Osteoblast (primary cell): ENCODE data around the gene SETD2. TPM values are rescaled to one million over a fixed set of nuclear protein-coding genes. Genes with fewer than 3 reads are reported as not detected.

Experiments
- DNase-seq: peaks from one replicate; pipeline ENCODE4 v3.0.0; 2011; ENCODE audit warnings: low spot score, mixed read lengths; ENCODE audit not compliant: insufficient read length; ENCODE audit errors: missing footprints
- H2AFZ ChIP-seq: 2 replicates; pipeline ENCODE4 v1.6.0; 2011; ENCODE audit warnings: mild to moderate bottlenecking, low read length
- H3K27ac ChIP-seq: 2 replicates; pipeline ENCODE4 v1.5.1; 2011; ENCODE audit warnings: mild to moderate bottlenecking, low read depth, low read length, moderate library complexity
- H3K27me3 ChIP-seq: 2 replicates; pipeline ENCODE4 v1.6.0; 2012; ENCODE audit warnings: mild to moderate bottlenecking, control low read depth, inconsistent platforms, low read length, moderate library complexity; ENCODE audit not compliant: insufficient read depth
- H3K36me3 ChIP-seq: 2 replicates; pipeline ENCODE4 v1.5.1; 2011; ENCODE audit warnings: mild to moderate bottlenecking, low read length, control low read depth, moderate library complexity; ENCODE audit not compliant: insufficient read depth
- H3K4me1 ChIP-seq: 2 replicates; pipeline ENCODE4 v1.5.1; 2011; ENCODE audit warnings: mild to moderate bottlenecking, low read length, control low read depth, moderate library complexity; ENCODE audit not compliant: insufficient read depth
- H3K4me2 ChIP-seq: 2 replicates; pipeline ENCODE4 v1.6.0; 2011; ENCODE audit warnings: mild to moderate bottlenecking, low read length; ENCODE audit not compliant: insufficient read depth
- H3K4me3 ChIP-seq: fragments of 200-600 bp; sonication (generic); 3 replicates; pipeline ENCODE4 v1.5.1; 2012; ENCODE audit warnings: mild to moderate bottlenecking, low read length, inconsistent platforms; ENCODE audit not compliant: insufficient read depth
- H3K79me2 ChIP-seq: 2 replicates; pipeline ENCODE4 v1.6.0; 2012; ENCODE audit warnings: mild to moderate bottlenecking, low read length, control low read depth, inconsistent platforms; ENCODE audit not compliant: insufficient read depth
- H3K9me3 ChIP-seq: 2 replicates; pipeline ENCODE4 v1.5.1; 2011; ENCODE audit warnings: low read depth, low read length, control low read depth
- H4K20me1 ChIP-seq: 2 replicates; pipeline ENCODE4 v1.6.0; 2012; ENCODE audit warnings: mild to moderate bottlenecking, low read length, control low read depth; ENCODE audit not compliant: insufficient read depth
- total RNA-seq: library from RNA; depleted of rRNA; stranded (reverse); fragments of >200 nt; gene quantifications from 2 replicates; pipeline ENCODE4 v1.2.3, GENCODE V29; 2012
- TF ChIP-seq, protein P1 (sequence below): IDR thresholded peaks from 2 replicates; pipeline ENCODE4 v1.5.1; 2011; ENCODE audit warnings: mild to moderate bottlenecking, low read depth, low read length, moderate library complexity; ENCODE audit errors: extremely low read depth

The SETD2 gene
- total RNA-seq, 1 donor, result 39.8 TPM

DNA sequence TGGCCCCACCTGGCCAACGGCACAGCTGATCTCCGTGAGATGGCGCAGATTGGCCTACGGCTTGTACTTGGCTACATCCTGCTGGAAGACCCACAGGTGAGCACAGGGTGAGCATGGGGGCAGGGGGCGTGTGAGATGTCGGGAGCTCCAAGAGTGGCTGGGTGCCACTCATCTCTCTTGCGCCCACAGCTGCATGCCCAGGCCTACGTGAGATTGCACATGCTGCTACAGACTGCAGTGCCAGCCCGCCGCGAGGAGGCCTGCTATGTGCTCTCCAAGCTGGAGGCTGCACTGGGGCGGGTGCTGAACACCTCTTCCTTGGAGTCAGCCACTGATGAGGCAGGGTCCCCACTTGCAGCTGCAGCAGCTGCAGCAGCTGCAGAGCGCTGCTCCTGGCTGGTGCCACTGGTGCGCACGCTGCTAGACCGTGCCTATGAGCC lies 162.2 kb downstream of the SETD2 start:
- no peak overlapping the region for H3K27ac ChIP-seq
- no peaks in the 10 kb centered on the region for H3K4me1 ChIP-seq
- peak; percentile 30 for DNase-seq
- TF ChIP-seq, protein P1, sequence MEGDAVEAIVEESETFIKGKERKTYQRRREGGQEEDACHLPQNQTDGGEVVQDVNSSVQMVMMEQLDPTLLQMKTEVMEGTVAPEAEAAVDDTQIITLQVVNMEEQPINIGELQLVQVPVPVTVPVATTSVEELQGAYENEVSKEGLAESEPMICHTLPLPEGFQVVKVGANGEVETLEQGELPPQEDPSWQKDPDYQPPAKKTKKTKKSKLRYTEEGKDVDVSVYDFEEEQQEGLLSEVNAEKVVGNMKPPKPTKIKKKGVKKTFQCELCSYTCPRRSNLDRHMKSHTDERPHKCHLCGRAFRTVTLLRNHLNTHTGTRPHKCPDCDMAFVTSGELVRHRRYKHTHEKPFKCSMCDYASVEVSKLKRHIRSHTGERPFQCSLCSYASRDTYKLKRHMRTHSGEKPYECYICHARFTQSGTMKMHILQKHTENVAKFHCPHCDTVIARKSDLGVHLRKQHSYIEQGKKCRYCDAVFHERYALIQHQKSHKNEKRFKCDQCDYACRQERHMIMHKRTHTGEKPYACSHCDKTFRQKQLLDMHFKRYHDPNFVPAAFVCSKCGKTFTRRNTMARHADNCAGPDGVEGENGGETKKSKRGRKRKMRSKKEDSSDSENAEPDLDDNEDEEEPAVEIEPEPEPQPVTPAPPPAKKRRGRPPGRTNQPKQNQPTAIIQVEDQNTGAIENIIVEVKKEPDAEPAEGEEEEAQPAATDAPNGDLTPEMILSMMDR, result no peak
- no peak overlapping the region for H3K4me3 ChIP-seq
- no peaks in the 10 kb centered on the region for H3K27me3 ChIP-seq
- no peaks in the 10 kb centered on the region for H3K9me3 ChIP-seq
- H3K4me2 ChIP-seq, result no peak overlapping the region
- H2AFZ ChIP-seq, result no peak overlapping the region
- H3K36me3 ChIP-seq, result no peaks in the 10 kb centered on the region
- no peaks in the 10 kb centered on the region for H4K20me1 ChIP-seq
- no peaks in the 10 kb centered on the region for H3K79me2 ChIP-seq

DNA sequence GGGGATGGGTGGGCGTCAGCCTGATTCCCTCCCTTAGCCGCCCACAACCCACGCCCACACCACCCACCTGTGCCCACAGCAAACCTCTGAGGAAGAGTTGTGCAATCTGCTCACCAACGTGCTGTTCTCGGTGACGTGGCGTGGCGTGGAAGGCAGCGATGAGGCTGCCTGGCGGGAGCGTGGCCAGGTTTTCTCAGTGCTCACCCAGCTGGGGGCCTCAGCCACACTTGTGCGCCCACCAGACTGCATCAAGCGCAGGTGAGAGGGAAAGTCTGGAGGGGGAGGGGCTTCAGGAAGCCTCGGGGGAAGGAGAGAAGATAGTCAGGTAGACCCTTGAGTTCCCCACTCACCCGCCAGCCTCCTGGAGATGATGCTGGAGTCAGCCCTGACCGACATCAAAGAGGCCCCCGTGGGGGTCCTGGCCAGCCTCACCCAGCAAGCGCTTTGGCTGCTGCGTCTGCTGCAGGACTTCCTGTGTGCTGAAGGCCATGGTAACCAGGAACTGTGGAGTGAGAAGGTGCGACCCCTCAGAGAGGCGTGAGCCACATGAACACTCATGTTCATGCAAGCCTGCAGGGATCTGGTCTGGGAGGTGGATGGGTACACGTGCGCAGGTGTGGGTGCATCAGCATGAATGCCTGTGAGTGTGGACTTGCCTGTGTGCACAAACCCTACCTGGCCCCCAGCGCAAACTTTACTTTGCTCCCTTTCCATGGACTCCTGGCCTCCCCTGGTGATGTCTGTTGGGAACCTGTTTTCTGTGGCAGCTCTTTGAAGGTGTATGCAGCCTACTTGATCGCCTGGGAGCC lies 162.8 kb downstream of the SETD2 start:
- DNase-seq, result peak; percentile 88
- Histone ChIP-seq H3K79me2 (no peaks in the 10 kb centered on the region), H3K4me2 (no peak overlapping the region), H3K9me3 (no peaks in the 10 kb centered on the region), H4K20me1 (no peaks in the 10 kb centered on the region), H3K36me3 (no peaks in the 10 kb centered on the region), H3K4me1 (no peaks in the 10 kb centered on the region), H3K27ac (no peak overlapping the region), H3K27me3 (no peaks in the 10 kb centered on the region), H2AFZ (no peak overlapping the region), H3K4me3 (no peak overlapping the region)
- TF ChIP-seq, protein P1, result no peak

DNA sequence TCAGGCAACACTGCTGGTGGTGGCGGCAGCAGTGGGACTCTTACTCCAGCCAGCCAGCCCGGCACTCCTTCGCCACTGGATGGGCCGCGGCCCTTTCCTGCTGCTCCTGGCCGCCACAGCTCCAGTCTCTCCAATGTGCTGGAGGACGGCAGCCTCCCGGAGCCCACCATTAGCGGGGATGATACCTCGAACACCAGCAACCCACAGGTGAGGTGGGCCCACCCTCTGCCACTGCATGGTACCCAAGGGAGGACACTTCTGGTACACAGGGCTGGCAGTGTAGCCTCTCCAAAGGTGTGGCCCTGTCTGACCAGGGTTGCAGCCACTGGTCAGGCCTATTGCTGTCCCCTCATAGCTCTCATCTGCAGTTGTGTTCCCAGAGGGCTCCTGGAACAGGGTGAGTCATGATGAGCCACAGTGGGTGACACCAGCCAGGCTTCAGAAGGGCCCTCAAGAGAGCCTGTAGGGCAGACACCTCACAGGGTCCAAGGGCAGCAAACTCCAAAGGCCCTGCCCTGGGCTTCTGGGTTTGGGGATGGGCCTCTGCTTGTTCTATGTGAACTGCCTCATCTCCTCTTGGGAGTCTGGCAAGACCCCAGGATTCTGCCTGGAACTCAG lies 163.6 kb downstream of the SETD2 start:
- H3K4me2 ChIP-seq, result no peak overlapping the region
- no peak overlapping the region for H3K27ac ChIP-seq
- H4K20me1 ChIP-seq, result no peaks in the 10 kb centered on the region
- H3K27me3 ChIP-seq, result no peaks in the 10 kb centered on the region
- no peaks in the 10 kb centered on the region for H3K79me2 ChIP-seq
- no peak overlapping the region for H2AFZ ChIP-seq
- H3K4me3 ChIP-seq, result no peak overlapping the region
- TF ChIP-seq, protein P1, result no peak
- no peaks in the 10 kb centered on the region for H3K4me1 ChIP-seq
- no peaks in the 10 kb centered on the region for H3K9me3 ChIP-seq
- peak; percentile 90 for DNase-seq
- no peaks in the 10 kb centered on the region for H3K36me3 ChIP-seq

DNA sequence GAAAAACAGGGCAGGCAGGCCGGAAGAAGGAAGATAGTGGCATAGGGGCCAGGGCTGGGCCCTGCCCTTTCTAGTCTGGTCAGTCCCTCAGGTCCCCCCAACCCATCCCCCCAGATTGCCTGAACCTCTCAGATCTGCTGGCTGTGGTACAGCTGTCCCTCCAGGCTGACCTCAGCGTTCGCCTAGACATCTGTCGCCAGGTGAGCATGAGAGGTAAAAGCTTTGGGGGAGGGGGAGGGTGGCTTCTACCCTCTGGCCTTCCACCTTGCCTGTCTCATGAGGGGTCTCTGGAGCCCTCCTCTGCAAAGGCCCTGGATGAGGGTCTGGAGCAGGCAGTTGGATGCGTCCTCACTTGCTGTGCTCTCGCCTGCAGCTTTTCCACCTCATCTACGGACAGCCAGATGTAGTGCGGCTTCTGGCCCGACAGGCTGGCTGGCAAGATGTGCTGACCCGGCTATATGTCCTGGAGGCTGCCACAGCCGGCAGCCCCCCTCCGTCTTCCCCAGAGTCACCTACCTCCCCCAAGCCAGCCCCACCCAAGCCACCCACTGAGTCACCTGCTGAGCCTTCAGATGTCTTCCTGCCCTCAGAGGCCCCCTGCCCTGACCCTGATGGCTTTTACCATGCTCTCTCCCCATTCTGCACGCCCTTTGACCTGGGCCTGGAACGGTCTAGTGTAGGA lies 164.3 kb downstream of the SETD2 start:
- H3K4me3 ChIP-seq, result no peak overlapping the region
- no peaks in the 10 kb centered on the region for H4K20me1 ChIP-seq
- no peak overlapping the region for H2AFZ ChIP-seq
- H3K36me3 ChIP-seq, result no peaks in the 10 kb centered on the region
- TF ChIP-seq, protein P1, result no peak
- no peaks in the 10 kb centered on the region for H3K79me2 ChIP-seq
- no peaks in the 10 kb centered on the region for H3K27me3 ChIP-seq
- DNase-seq, result peak; percentile 80
- H3K4me1 ChIP-seq, result no peaks in the 10 kb centered on the region
- H3K4me2 ChIP-seq, result no peak overlapping the region
- no peaks in the 10 kb centered on the region for H3K9me3 ChIP-seq
- no peak overlapping the region for H3K27ac ChIP-seq
